LHCN-M2 (cell line): Measurements from ENCODE around the gene SLC1A2. TPM values are rescaled to one million over a fixed set of nuclear protein-coding genes. Genes with fewer than 3 reads are reported as not detected.
A peak's percentile ranks its signal among the peaks of the same experiment; 100 is the strongest.

Experiments
- DNase-seq: peaks from one replicate; pipeline ENCODE4 v3.0.0-alpha.2; 2012; ENCODE audit warnings: low read depth
- total RNA-seq: library from RNA; depleted of rRNA; stranded (reverse); fragments of >200 nt; gene quantifications from 2 replicates; pipeline ENCODE4 v1.2.3, GENCODE V29; 2014

SLC1A2 gene
- total RNA-seq, 1 experiment from 2014 or later: 0.40 TPM

- no peak for DNase-seq
These were observed 115.6 kb downstream of the SLC1A2 start for GRCh38 chr11:35303596-35304385.

- DNase-seq: no peak
These were observed 117.0 kb downstream of the SLC1A2 start for GRCh38 chr11:35302398-35302797.

- DNase-seq: peak; percentile 57
These were observed 121.0 kb downstream of the SLC1A2 start for GRCh38 chr11:35298369-35298768.

- DNase-seq: no peak
These were observed 123.6 kb downstream of the SLC1A2 start for GRCh38 chr11:35295751-35296150.

- no peak for DNase-seq
These were observed 125.7 kb downstream of the SLC1A2 start for GRCh38 chr11:35293699-35294098.

- DNase-seq: no peak
These were observed 126.3 kb downstream of the SLC1A2 start for GRCh38 chr11:35293035-35293434.

GRCh38 chr11:35292279-35292678 lies 127.1 kb downstream of the SLC1A2 start:
- DNase-seq: no peak

- DNase-seq: peak; percentile 53
These were observed 128.5 kb downstream of the SLC1A2 start for GRCh38 chr11:35290876-35291275.

- DNase-seq: peak; percentile 74
These were observed 129.5 kb downstream of the SLC1A2 start for GRCh38 chr11:35289821-35290220.

GRCh38 chr11:35288817-35289541 lies 130.4 kb downstream of the SLC1A2 start:
- peak; percentile 86 for DNase-seq

GRCh38 chr11:35288309-35288708 lies 131.0 kb downstream of the SLC1A2 start:
- no peak for DNase-seq

- DNase-seq: no peak
These were observed 131.9 kb downstream of the SLC1A2 start for GRCh38 chr11:35287344-35287890.

- no peak for DNase-seq
These were observed 133.2 kb downstream of the SLC1A2 start for GRCh38 chr11:35286126-35286525.

GRCh38 chr11:35285471-35285870 lies 133.9 kb downstream of the SLC1A2 start:
- no peak for DNase-seq

- DNase-seq: peak; percentile 77
These were observed 137.0 kb downstream of the SLC1A2 start for GRCh38 chr11:35282221-35282882.

- no peak for DNase-seq
These were observed 138.1 kb downstream of the SLC1A2 start for GRCh38 chr11:35281169-35281688.

GRCh38 chr11:35280727-35281126 lies 138.6 kb downstream of the SLC1A2 start:
- no peak for DNase-seq

GRCh38 chr11:35277827-35278226 lies 141.5 kb downstream of the SLC1A2 start:
- DNase-seq: no peak

GRCh38 chr11:35276396-35277145 lies 142.8 kb downstream of the SLC1A2 start:
- DNase-seq: no peak

- DNase-seq: no peak
These were observed 143.6 kb downstream of the SLC1A2 start for GRCh38 chr11:35275786-35276170.
